ENCODE measurements around the gene TNNI3K.
A peak's percentile ranks its signal among the peaks of the same experiment; 100 is the strongest.
"Not testable (repeated sequence)": the region's sequence is repeated elsewhere in the genome, so short reads cannot be mapped to it uniquely, and the experiment has no call there.

Gene TNNI3K, protein sequence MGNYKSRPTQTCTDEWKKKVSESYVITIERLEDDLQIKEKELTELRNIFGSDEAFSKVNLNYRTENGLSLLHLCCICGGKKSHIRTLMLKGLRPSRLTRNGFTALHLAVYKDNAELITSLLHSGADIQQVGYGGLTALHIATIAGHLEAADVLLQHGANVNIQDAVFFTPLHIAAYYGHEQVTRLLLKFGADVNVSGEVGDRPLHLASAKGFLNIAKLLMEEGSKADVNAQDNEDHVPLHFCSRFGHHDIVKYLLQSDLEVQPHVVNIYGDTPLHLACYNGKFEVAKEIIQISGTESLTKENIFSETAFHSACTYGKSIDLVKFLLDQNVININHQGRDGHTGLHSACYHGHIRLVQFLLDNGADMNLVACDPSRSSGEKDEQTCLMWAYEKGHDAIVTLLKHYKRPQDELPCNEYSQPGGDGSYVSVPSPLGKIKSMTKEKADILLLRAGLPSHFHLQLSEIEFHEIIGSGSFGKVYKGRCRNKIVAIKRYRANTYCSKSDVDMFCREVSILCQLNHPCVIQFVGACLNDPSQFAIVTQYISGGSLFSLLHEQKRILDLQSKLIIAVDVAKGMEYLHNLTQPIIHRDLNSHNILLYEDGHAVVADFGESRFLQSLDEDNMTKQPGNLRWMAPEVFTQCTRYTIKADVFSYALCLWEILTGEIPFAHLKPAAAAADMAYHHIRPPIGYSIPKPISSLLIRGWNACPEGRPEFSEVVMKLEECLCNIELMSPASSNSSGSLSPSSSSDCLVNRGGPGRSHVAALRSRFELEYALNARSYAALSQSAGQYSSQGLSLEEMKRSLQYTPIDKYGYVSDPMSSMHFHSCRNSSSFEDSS

DNA sequence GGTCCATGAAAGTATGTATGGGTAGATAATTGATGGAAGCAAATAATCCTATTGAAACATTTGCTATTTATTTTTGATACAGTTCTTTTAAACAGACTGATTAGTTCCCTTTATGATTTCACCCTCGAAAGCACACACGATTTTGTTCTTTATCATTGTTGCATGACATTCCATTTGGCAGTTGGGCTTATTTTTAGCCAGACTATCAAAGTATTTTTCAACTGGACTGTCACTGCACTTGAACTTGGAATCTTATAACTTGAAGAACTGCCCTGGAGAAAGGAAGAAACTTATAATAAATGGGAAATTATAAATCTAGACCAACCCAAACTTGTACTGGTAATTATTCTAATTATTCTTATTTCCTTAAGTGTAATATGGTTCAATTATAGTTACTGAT is at the start of gene TNNI3K:
TSS of gene TNNI3K (plus strand) at position 235 of the 400 bp plus-strand sequence. CDS start at position 300, 65 bp downstream.
- no peak for DNase-seq (ENCODE audit: extremely low read depth in 1 of 2, low read depth in 1 of 2)

DNA sequence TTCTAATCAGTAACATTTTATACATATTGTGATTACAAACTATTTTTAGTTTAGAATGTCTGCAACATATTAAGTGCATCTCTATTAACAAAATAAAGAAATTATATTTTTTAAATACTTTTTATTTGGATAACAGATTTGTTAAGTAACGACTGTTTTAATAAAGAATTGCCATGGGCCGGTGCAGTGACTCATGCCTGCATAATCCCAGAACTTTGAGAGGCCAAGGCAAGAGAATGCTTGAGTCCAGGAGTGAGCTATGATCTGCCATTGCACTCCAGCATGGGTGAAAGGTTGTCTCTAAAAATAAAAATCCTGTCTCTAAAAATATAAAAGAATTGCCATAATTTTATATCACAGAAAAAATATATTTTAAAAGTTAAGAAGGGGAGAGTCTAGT is 41.3 kb upstream of the TNNI3K start:
- DNase-seq (ENCODE audit: extremely low read depth in 1 of 2, low read depth in 1 of 2): no peak

DNA sequence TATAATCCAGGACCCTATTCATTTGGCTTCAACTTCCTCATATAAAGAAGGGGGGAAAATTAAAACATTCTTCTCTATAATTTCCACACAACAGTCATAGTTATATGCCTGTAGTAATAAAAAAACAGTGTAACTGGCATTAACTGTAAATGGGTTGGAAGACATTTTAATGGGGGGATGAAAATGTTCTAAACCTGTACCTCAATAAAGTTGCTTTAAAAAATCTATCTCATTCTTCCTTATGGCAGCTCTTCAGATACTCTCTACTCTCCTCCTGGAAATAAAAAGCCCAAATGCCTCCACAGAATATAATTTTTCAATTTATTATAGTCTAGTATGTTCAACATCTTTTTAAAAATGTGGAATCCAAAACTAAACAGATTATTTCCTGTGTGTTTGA is 39.8 kb upstream of the TNNI3K start:
- DNase-seq (ENCODE audit: extremely low read depth in 1 of 2, low read depth in 1 of 2): no peak

DNA sequence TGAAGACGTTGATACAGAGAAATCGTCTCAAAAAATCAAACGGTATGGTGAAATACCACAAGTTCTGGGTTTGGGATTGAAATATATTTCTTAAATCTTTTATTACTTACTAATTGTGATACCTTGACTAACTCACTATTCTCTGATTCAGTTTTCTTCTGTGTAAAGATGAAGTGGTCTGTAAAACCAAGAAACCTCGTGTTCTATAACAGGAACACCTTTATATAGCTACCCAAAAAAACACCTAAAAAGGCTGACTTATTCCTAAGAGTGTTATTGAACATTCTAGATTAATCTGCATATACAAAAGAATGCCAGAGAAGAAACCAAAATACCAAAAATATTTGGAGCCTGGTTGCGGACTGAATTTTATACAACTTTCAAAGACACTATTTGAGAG is 37.9 kb upstream of the TNNI3K start:
- no peak for DNase-seq (ENCODE audit: extremely low read depth in 1 of 2, low read depth in 1 of 2)

DNA sequence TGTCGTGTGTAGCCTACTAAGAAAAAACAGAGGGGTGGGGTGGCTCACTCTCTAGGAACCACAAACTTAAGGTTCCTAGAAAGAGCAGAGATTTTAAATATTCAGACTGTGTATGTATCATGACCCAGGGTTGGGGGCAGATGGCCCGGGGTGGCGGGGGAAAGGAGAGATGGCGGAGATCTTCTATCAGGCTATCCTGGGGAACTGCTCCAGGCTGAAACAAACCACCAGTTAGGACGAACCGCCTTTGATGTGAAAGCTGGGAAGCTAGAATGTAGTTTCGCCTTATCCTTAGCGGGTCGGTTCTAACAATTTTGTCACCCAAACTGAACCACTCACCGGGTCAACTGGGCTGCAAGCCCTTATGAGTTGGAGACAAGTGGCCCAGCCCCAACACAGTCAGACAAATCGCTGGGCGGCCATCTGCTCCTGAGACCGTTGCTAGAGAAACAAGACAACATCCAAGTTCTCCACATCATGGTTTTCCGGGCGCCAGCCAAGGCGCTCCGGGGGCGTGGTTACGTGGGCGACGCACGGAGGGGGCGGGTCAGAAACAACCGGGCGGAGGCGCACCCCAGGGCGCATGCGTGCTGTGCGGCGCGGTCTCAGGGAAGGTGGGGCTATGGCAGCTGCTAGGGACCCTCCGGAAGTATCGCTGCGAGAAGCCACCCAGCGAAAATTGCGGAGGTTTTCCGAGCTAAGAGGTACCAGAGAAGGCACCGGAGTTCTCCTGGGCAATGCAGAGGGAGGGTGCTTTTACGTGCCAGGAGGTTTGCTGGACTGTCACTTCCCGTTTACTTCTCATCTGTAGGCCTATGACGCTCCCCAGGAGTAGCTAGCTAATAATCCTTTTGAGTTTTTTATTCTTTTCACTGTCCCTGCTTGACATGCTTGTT is 37.3 kb upstream of the TNNI3K start, which contains the start of the genes FPGT and LRRIQ3:
TSS of gene FPGT (plus strand) at position 586 of the 896 bp plus-strand sequence. CDS start at position 623, 37 bp downstream.
TSS of gene LRRIQ3 (minus strand) at position 520 of the 896 bp plus-strand sequence. CDS start 14,492 bp downstream, outside the sequence.
- DNase-seq (ENCODE audit: extremely low read depth in 1 of 2, low read depth in 1 of 2): peak; percentile 87 to 95

DNA sequence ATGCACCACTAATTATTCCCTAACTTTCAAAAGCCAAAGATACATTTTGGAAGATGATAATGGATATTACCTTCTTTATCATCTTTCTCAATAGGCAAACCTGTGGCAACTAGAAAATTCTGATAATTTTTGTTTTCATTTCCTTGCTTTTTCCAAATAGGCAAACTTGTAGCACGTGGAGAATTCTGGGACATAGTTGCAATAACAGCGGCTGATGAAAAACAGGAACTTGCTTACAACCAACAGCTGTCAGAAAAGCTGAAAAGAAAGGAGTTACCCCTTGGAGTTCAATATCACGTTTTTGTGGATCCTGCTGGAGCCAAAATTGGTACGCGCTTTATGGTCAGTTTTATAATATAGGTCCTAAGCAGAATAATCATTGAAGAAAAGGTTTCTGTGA is 35.7 kb upstream of the TNNI3K start:
- no peak for DNase-seq (ENCODE audit: extremely low read depth in 1 of 2, low read depth in 1 of 2)

DNA sequence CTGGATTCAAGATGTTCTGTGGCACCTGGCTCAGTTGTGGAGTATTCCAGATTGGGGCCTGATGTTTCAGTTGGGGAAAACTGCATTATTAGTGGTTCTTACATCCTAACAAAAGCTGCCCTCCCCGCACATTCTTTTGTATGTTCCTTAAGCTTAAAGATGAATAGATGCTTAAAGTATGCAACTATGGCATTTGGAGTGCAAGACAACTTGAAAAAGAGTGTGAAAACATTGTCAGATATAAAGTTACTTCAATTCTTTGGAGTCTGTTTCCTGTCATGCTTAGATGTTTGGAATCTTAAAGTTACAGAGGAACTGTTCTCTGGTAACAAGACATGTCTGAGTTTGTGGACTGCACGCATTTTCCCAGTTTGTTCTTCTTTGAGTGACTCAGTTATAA is 29.9 kb upstream of the TNNI3K start:
- DNase-seq (ENCODE audit: extremely low read depth in 1 of 2, low read depth in 1 of 2): no peak

DNA sequence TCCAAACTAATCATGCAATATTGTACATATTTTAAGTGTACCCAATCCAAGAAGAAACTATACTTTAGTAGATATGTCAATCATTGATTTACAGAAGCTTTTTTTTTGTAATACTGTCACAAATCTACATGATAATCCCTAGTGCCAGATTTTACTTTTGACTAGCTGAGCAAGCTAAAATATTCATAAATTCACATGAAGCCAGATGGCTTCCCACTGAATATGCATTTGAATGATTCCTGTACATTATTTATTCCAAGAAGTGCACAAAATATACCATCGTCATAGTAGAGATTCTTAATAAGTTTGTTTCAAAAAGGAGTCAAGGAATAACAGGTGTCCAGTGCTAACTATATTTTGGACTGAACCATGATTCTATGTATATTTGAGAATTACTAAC is 20.0 kb upstream of the TNNI3K start:
- DNase-seq (ENCODE audit: extremely low read depth in 1 of 2, low read depth in 1 of 2): no peak

DNA sequence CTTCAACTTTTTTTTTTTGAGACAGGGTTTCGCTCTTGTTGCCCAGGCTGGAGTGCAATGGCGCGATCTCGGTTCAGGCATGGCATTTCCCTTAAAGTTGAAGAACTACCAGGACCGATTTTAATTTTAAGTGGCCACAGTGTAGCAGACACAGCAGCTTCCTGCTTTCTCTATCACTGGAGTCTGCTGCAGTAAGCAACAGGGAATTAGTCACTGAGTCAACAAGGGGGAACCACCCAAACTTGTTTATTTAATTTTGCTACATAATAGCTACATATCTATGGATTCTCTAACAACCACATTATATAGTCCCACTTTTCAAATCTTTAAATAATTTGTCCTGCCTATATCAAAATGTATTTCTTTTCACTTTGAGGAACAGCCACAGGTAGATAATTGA is 12.5 kb upstream of the TNNI3K start:
- DNase-seq (ENCODE audit: extremely low read depth in 1 of 2, low read depth in 1 of 2): no peak

DNA sequence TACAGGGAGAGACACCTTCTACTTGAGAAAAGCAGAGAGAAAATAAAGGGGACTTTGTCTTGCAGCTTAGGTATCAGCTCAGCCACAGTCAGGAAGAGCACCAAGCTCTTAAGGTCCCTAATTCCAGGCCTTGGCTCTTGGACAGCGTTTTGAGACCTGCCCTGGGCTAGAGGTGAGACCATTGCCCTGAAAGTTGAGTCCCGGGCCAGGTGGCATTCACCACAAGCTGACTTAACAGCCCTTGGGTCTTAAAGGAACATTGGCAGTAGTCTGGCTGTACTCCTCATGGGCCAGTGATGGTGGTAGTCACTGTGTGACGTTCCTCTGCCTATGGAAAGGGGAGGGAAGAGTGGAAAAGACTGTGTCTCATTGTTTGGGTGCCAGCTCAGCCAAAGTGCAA is 11.7 kb upstream of the TNNI3K start:
- no peak for DNase-seq (ENCODE audit: extremely low read depth in 1 of 2, low read depth in 1 of 2)

DNA sequence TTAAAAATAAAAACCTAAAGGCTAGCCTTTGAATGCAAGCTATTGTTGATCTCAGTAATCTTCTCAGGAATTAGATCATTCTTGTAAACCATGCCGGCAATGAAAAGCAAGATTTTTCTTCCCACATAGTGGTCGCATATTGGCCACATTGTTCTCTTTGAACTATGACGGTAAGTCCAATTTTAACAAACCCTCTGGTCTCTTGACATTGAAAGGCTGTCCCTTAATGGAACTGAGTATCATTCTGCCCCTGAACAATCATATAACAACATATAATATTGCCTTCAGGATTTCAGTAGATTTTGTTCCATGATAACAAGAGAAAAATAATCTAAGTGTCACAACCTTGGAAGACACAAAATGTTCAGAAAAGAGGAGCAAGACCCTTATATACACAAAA is 1.3 kb downstream of the TNNI3K start:
- no peak for DNase-seq (ENCODE audit: extremely low read depth in 1 of 2, low read depth in 1 of 2)

DNA sequence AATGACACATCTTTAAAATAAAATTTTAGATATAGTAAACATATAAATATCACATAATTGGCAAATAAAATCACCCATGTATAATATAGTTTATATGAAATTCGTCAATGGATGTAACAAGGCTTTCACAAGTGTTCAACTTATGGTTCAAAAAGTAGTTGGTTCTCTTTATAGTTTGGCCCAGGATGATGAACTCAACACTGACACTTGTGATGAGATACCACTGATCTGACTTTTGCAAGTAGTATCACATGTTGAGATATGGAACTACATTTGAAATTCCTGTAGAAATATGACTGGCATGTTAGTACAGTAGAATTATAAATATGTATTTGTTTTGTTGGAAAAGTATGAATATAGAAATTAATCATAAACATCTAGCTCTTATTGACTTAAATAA is 1.8 kb downstream of the TNNI3K start:
- DNase-seq (ENCODE audit: extremely low read depth in 1 of 2, low read depth in 1 of 2): no peak

DNA sequence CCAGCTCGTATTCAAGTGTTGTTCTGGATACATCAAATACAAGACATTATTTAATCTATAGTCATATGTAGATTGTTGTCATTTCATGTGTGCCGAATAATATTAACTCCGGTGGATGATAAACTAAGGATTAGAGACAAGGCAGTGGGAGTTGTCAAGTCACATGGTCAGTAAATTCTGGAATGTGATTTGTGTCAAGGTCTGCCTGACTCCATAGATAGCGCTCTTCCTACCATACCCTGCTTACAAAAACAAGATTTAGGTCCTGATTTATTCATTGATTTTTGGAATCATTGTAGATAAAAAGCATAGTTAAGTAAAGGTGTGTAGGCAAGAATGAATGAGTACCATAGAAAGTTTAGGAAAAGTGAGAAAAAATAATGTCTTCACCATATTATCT is 2.6 kb downstream of the TNNI3K start:
- DNase-seq (ENCODE audit: extremely low read depth in 1 of 2, low read depth in 1 of 2): no peak

DNA sequence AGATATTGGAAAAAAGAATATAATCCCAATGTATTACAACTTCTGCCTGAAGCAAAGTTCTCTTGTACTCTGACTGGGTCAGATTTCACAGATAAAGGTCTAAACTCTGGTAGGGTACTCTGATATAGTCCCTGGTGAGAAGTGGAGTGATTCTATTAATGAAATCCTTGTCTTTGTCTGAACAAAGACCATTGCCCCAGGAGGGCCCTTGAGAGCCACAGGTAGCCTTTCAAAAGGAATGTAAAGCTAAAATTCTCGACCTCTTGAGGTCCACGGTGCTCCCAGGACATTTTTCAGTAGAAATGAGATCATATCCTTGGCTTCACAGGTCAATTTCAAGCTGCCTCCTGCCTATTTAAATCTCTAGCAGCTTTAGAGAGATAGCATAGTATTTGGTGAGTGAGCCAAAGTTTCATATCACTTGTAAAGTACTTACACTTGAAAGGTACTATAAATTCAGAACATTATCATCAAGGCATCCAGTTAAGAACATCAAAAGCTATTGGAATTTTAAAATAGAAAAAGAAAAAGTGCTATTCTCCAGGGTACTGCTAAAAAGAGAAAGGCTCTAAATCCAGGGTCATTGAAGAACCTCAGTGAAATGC is 10.1 kb downstream of the TNNI3K start:
- no peak for DNase-seq (ENCODE audit: extremely low read depth in 1 of 2, low read depth in 1 of 2)

DNA sequence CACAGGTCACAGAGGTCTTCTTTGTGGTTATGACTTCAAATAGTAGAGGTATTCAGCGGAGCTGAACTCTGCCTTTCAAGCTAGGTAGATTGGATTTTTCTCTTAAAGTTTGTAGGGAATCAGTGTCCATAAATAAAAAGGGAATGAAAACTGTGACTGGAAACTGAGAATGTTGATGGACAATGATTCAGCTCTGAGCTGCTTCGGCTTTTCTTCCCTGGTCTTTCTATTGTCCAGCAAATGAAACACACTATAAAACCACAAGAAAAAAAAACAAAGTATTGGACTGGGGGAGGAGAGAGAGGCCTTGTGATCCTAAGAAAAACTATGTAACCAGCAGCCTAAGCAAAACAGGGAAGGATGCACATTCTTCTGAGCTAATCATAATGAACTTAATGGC is 11.1 kb downstream of the TNNI3K start:
- no peak for DNase-seq (ENCODE audit: extremely low read depth in 1 of 2, low read depth in 1 of 2)

DNA sequence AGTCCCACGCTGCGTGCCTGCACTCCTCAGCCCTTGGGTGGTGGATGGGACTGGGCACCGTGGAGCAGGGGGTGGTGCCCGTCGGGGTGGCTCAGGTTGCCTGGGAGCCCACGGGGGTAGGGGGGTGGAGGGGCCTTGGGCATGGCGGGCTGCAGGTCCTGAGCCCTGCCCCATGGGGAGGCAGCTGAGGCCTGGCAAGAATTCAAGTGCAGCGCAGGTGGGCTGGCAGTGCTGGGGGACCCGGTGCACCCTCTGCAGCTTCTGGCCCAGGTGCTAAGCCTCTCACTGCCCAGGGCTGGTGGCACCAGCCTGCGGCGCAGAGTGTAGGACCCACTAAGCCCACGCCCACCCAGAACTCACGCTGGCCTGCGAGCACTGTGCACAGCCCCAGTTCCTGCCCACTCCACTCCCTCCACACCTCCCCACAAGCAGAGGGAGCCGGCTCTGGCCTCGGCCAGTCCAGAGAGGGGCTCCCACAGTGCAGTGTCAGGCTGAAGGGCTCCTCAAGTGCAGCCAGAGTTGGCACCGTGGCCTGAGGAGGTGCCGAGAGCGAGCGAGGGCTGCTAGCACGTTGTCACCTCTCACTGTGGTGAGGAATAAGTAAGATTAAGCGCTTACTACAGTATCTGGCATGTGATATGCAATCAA is 12.8 kb downstream of the TNNI3K start:
- DNase-seq (ENCODE audit: extremely low read depth in 1 of 2, low read depth in 1 of 2): no peak

DNA sequence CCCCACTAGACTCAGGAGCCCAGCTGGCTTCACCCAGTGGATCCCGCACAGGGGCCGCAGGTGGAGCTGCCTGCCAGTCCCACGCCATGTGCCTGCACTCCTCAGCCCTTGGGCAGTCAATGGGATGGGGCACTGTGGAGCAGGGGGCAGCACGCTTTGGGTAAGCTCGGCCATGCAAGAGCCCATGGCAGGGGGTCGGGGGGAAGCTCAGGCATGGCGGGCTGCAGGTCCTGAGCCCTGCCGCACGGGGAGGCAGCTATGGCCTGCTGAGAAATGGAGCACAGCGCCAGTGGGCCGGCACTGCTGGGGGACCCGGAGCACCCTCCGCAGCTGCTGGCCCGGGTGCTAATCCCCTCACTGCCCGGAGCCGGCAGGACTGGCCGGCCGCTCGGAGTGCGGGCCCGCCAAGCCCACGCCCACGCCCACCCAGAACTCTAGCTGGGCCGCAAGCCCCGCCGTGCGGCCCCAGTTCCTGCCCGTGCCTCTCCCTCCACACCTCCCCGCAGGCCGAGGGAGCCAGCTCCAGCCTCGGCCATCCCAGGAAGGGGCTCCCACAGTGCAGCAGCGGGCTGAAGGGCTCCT is 18.1 kb downstream of the TNNI3K start:
- not testable (repeated sequence) for DNase-seq (ENCODE audit: extremely low read depth in 1 of 2, low read depth in 1 of 2)

DNA sequence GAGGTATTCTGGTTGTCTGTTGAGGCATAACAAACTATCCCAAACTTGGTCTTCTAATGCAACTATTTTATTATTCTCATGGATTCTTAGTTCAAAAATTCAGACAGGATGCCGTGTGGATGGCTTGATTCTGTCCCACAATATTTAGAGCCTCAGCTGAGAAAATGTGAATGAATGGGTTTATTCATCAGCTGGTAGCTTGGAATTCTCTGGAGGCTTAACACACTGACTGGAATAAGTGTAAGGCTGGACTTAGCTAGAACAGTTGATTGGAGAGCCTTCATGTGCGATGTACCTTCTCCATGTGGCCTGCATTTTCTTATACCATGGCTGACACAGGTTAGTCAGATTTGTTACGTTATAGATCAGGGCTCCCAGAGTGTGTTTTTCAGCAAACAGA is 30.8 kb downstream of the TNNI3K start:
- DNase-seq (ENCODE audit: extremely low read depth in 1 of 2, low read depth in 1 of 2): no peak

DNA sequence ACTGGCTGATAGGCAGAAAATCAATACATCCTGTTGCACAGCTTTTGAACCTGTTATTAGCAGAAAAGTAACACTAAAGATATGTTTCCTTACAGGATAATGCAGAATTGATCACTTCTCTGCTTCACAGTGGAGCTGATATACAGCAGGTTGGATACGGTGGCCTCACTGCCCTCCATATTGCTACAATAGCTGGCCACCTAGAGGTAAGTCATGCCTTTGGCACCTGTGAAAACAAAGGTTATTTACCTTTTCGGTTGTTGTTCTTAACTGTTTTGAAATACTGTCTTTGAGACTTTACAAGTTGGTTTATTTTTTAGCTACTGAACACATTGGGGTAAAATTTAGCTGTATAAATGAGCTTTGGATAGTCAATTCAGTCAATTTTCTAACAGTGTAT is 36.3 kb downstream of the TNNI3K start:
- DNase-seq (ENCODE audit: extremely low read depth in 1 of 2, low read depth in 1 of 2): no peak

Measured in activated CD8-positive, alpha-beta memory T cell treated with anti-CD3 and anti-CD28 coated beads for 1 hour (primary cell).